Measurements from ENCODE around the gene ATXN1. TPM values are rescaled to one million over a fixed set of nuclear protein-coding genes. Genes with fewer than 3 reads are reported as not detected.

The ATXN1 gene
- total RNA-seq, 4 donors from 2014 or later: 16.3 to 52.2 (median 25.7) TPM

DNA sequence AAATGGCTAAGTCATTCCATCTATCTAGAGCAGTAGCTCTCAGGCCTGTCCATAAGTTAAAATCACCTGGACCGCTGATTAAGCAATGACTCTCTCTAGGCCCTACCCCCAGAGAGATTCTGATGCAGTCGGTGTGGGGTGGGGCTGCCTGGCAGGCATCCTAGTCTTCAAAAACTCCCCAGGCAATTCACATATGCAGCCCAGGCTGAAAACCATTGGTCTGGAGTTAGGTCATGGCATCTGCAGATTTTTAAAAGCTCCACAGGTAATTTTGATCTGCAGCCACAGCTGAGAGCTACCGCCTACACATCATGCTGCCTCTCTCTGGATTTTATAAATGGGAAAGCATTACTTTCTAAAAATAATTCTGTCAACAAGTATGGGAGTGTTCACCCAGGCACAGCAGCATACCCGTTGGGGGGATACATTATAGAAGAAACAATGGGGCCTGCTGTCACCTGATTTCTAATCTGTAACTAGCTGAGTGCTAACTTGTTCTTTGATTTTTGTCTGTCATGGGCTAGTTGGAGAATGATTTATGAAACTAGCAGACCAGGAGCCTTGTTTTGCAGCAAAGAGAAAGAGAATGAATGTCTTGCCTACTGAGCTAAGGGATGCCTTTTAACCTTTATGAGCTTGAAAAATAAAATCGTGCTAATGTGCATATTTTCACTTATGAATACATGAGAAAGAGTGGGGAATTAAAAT is 44.1 kb upstream of the ATXN1 start:
- no peak for DNase-seq (ENCODE audit: low spot score in 2 of 2)
- 33 to 41% methylated on average over 5 of the region's 5 CpGs for WGBS, 2 donors
- TF ChIP-seq CTCF (IDR thresholded peaks at IDR 0.05) (no peak), POLR2A (IDR thresholded peaks at IDR 0.05) (no peak)

DNA sequence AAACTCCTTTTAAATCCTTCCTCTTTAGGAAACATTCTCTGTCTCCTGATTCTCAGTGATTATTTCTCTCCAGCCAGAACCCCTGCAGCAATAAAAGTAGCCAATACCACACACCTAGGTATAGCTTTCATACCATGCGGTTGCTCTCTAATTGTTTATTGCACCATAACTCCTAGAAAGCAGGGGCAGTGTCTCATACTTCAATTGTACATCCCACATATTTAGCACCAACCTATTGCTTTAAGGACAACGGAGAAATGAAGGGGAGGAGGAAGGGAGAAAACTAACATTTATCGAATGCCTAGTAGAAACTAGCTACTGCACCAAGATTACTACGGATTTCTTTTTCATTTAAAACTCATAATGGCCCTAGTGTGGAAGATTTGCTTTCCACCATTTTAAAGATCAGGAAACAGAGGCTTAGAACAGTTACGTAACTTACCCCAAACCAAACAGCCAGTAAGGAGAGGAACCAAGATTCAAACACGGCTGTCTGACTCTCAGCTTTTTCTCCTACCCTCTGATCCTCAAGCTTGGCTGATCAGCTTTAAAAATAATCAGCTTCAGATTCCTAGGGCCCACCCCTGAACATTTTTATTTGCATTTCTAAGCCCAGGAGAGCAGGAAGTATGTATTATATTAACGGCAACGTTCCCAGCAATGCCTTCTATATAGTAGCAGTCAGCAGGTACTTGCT is 43.4 kb upstream of the ATXN1 start:
- DNase-seq (ENCODE audit: low spot score in 2 of 2): no peak
- H3K4me3 ChIP-seq (ENCODE audit: low read depth, poor library complexity, severe bottlenecking): no peak overlapping the region
- 58 to 68% methylated on average over 8 of the region's 8 CpGs for WGBS, 2 donors
- TF ChIP-seq CTCF (IDR thresholded peaks at IDR 0.05) (no peak), POLR2A (IDR thresholded peaks at IDR 0.05) (no peak)
- intact Hi-C loops (cut with DNase I; ENCODE audit: low total_unique reads): no loop called here

More for the DNA sequence above, 44.1 kb upstream of the ATXN1 start:
- no peak overlapping the region for H3K4me3 ChIP-seq (ENCODE audit: low read depth, poor library complexity, severe bottlenecking)
- intact Hi-C loops (cut with DNase I; ENCODE audit: low total_unique reads): no loop called here

GRCh38 chr6:16803294-16804200 is 42.3 kb upstream of the ATXN1 start:
- DNase-seq (ENCODE audit: low spot score in 2 of 2): peak in 1 of 2 donors; percentile 21
- TF ChIP-seq CTCF (IDR thresholded peaks at IDR 0.05): no peak
- TF ChIP-seq POLR2A (IDR thresholded peaks at IDR 0.05): no peak
- intact Hi-C loops (cut with DNase I; ENCODE audit: low total_unique reads): no loop called here
- no peak overlapping the region for H3K4me3 ChIP-seq (ENCODE audit: low read depth, poor library complexity, severe bottlenecking)
- 56 to 61% methylated on average over 24 of the region's 24 CpGs for WGBS, 2 donors

DNA sequence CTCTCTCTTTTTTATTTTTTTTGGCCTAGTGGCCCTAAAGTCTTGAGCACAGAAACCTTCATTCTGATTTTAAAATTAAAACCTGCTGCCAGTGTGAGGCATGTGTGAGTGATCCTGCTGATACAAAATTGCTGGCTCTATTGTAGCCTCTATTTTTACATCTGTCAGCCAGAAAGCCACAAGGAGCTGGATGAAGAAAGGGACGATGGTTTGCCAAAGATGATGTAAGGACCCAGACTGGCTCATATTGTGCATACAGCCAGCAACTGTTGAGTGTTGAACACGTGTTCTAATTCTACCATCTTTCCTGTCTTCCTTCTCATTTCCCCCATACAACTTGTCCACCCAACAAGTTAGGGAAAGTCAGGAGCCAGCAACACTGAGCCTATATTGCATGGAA is 40.8 kb upstream of the ATXN1 start:
- intact Hi-C loops (cut with DNase I; ENCODE audit: low total_unique reads): no loop called here
- no peak overlapping the region for H3K4me3 ChIP-seq (ENCODE audit: low read depth, poor library complexity, severe bottlenecking)
- 25 to 40% methylated on average over 2 of the region's 2 CpGs for WGBS, 2 donors
- DNase-seq (ENCODE audit: low spot score in 2 of 2): peak in 1 of 2 donors; percentile 49
- TF ChIP-seq POLR2A (IDR thresholded peaks at IDR 0.05) (no peak), CTCF (IDR thresholded peaks at IDR 0.05) (no peak)

DNA sequence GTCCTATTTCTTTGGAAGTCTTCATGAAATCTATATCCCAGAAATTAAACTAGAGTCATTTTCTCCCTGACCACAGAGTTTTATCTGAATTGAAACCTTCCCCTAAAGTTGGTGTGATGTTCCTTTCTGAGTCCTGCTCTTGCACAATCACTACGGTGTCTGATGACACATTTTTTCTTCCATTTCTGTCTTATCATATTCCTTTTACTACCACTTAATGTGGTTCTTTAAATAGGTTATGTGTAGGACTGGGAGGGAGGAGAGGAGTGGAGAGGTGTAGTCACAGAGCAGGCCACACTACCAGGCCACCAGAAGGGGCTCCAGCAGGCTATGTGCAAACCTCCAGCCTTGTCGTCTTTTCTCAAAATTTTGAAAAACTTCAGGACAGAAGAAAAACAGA is 39.7 kb upstream of the ATXN1 start:
- no peak for DNase-seq (ENCODE audit: low spot score in 2 of 2)
- TF ChIP-seq POLR2A (IDR thresholded peaks at IDR 0.05) (no peak), CTCF (IDR thresholded peaks at IDR 0.05) (no peak)
- WGBS, 2 donors: 73% methylated on average over 2 of the region's 2 CpGs
- intact Hi-C loops (cut with DNase I; ENCODE audit: low total_unique reads): no loop called here
- H3K4me3 ChIP-seq (ENCODE audit: low read depth, poor library complexity, severe bottlenecking): no peak overlapping the region

Data from lower leg skin (tissue), 4 donors.